LNCaP clone FGC (cell line): Measurements from ENCODE around the gene EIF1AX.
A peak's percentile ranks its signal among the peaks of the same experiment; 100 is the strongest.

Experiments
- DNase-seq: peaks from one replicate; pipeline ENCODE4 v3.0.0-alpha.2; 2011; ENCODE audit warnings: low read depth
- H3K4me3 ChIP-seq: 2 replicates; pipeline ENCODE4 v1.5.1; 2011; ENCODE audit warnings: mild to moderate bottlenecking, low read depth, low read length, control low read depth
- TF ChIP-seq, protein P1 (sequence below): IDR thresholded peaks from 2 replicates; pipeline ENCODE4 v1.5.1; 2012; ENCODE audit warnings: mild to moderate bottlenecking; ENCODE audit not compliant: control insufficient read depth, insufficient read depth; ENCODE audit errors: extremely low read depth

EIF1AX gene, protein sequence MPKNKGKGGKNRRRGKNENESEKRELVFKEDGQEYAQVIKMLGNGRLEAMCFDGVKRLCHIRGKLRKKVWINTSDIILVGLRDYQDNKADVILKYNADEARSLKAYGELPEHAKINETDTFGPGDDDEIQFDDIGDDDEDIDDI

GRCh38 chrX:20141281-20142220 is at the start of gene EIF1AX:
TSS of gene EIF1AX (minus strand) at chrX:20141838. CDS start at chrX:20141640, 198 bp downstream.
- peak within 1 kb of the TSS; percentile 82 for H3K4me3 ChIP-seq
- peak; percentile 92 for DNase-seq
- TF ChIP-seq, protein P1, sequence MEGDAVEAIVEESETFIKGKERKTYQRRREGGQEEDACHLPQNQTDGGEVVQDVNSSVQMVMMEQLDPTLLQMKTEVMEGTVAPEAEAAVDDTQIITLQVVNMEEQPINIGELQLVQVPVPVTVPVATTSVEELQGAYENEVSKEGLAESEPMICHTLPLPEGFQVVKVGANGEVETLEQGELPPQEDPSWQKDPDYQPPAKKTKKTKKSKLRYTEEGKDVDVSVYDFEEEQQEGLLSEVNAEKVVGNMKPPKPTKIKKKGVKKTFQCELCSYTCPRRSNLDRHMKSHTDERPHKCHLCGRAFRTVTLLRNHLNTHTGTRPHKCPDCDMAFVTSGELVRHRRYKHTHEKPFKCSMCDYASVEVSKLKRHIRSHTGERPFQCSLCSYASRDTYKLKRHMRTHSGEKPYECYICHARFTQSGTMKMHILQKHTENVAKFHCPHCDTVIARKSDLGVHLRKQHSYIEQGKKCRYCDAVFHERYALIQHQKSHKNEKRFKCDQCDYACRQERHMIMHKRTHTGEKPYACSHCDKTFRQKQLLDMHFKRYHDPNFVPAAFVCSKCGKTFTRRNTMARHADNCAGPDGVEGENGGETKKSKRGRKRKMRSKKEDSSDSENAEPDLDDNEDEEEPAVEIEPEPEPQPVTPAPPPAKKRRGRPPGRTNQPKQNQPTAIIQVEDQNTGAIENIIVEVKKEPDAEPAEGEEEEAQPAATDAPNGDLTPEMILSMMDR: no peak

DNA sequence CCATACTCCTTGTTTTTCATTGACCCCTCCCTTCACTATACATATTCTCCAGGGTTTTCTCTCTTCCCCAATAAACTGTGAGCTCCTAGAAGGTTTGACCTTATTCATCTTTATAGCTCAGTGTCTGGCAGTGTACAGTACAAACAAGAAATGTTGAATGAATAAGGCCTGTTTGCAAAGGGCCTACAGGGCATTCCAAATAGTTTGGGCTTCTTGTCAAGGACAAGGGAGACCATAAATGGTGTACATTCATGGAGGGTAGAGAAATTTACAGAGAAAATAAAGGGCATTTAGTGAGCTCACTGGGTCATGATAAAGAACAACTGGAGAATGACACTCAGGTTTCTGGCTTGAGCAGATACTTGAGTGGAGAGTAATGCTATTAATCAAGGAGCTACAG is 47.5 kb upstream of the EIF1AX start:
- TF ChIP-seq, protein P1: no peak
- H3K4me3 ChIP-seq: no peak overlapping the region
- peak; percentile 15 for DNase-seq

GRCh38 chrX:20181598-20182329 is 40.1 kb upstream of the EIF1AX start:
- no peak for DNase-seq
- TF ChIP-seq, protein P1: no peak
- no peak overlapping the region for H3K4me3 ChIP-seq

GRCh38 chrX:20177093-20177492 is 35.5 kb upstream of the EIF1AX start:
- TF ChIP-seq, protein P1: no peak
- no peak overlapping the region for H3K4me3 ChIP-seq
- peak; percentile 63 for DNase-seq

- TF ChIP-seq, protein P1: no peak
- no peak for DNase-seq
- no peak overlapping the region for H3K4me3 ChIP-seq
These were observed 32.2 kb upstream of the EIF1AX start for GRCh38 chrX:20173856-20174255.

DNA sequence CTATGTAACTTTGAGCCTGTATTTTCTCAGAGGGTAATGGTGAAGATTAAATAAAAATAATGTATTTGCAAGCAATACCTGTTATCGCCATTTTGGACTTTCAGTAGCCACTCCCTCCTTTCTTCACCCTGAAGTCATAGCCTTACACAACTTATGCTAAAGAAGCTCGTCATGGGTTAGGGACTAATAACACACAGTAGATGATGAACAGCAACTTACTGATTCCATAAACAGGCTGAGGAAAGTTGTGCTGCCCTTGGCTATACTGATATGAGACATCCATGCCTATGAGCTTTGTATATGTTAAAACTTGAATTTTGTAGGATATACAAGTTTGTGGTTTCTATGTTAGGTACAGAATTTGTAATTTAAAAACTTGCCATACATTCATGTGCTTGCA is 31.7 kb upstream of the EIF1AX start:
- TF ChIP-seq, protein P1: no peak
- no peak overlapping the region for H3K4me3 ChIP-seq
- no peak for DNase-seq
